Central memory CD4-positive, alpha-beta T cell (primary cell): ENCODE measurements around the gene OR6J1.
A peak's percentile ranks its signal among the peaks of the same experiment; 100 is the strongest.

ENCODE experiments used
- DNase-seq: peaks from one replicate; pipeline ENCODE4 v3.0.0; 2022

Gene OR6J1

GRCh38 chr14:22602862-22603261, 41.3 kb downstream of the OR6J1 start:
- no peak for DNase-seq

DNA sequence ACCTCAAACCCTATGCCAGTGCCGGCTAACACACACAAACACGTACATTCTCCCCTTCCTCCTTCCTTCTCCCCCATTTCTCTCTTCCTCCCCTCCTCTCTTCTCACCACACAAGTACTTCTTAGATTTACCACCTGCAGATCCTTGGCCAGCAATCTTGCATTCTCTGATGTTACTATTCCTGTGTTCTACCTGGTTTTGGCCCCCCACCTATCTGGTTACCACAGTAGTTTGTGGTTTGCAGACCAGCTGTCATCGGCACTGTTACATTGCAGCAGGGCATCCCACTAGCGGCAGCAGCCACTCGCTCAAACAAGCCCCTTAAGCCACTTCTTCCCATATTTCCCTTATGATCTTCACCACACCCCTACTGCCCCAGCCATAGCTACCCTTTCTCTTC, 42.2 kb downstream of the OR6J1 start:
- DNase-seq, result no peak

DNA sequence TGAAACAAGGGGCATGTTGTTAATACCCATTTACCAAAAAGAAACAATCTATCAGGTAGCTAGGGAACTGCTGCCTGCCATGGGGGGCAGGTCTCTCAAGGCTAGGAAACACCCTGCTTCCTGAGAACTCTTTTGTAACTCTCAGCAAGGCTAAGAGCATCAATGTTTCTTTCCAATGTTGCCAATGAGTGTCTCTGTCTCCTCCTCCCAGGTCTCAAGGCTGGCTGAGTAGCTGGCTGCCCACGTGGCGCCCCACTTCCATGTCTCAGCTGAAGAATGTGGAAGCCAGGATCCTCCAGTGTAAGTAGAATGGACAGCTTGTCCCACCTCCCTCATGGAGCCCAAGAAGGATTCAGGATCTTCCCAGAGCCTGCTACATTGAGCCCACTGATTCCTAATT, 42.7 kb downstream of the OR6J1 start:
- DNase-seq, result no peak

DNA sequence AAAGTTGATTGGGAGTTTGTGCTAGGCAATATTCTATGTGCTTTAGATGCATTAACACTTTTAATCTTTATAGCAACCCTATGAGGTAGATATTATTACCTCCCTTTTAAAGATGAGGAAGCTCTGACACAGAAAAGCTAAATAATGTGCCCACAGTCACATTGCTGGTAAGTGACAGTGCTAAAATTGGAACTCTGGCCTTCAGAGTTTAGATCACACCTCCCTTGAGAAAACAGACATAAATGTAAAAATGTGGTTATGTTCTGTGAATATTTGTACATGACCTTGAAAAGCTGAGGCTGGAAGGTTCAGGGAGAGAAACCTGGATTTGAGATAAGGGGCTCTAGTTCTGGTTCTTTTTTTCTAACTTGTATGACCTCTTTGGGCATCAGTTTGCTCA, 44.1 kb downstream of the OR6J1 start:
- no peak for DNase-seq

DNA sequence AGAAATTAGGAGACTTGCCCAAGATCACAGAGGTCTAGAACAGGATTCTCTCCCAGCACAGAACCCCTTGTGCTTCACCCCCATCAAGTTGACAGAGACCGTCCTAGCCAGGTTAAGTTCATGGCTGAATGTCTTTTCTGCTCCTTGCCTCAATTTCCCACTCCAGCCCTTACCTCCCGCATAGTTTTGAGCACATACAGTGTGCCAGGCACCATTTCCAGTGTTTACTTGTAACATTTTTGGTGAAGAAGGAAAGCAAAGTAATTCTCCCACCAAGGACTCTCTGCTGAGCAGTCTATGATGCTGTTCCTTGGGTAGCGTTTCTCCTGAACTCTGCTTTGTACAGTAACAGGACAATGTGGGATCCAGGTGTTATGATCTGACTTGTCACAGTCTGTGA, 44.8 kb downstream of the OR6J1 start:
- DNase-seq, result no peak

DNA sequence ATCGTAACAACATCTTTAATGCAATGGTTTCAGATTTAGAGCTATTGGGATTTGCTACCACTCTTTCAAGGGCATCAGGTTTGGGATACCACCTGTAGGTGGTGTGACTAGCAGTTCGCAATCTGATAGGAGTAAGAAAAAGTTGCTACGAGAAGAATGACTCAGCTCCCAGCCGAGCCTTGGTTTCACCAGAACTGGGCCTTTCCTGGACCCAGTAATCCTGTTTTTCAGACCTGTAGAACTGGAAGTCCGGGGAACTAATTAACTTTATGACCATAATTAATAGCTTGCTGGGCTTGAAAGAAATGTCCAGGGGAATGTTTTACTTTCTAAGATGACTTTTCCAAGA, 45.3 kb downstream of the OR6J1 start:
- DNase-seq, result peak; percentile 28

DNA sequence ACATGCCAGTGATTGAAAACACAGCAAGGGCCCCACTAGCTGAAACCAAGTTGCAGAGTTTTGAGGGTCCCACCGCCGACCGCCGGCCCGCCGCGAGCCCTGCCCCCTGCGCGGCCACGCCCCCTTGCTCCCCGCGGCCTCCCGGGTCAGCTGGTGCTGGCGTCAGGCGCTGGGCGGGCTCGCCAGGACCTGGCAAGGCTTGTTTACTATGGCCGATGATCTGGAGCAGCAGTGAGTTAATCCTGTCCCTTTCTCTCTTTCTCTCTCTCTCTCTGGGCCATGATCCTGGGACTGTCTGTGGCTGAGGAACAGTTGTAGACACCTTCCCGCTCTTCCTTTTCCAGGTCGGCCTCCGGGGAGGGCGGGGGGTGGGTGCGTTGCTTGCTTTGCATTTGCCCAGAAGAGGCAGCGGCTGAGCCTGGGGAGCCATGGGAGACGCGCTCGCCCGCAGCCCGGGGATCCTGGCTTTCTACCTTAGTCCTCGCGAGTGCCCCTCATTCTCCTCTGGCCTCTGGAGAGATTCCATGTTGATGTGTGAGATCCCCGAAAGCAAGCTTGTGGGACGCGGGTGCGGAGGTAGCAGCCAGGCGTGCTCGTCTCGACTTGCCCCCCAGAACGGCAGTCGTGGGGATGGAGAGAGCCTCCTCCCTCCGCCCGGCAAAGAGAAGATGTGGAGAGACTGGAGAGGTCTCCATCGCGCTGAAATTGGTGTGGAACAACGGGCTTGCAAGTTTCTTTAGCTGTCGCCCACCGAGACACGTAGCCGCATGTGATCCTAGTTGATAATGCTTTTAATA, 45.9 kb downstream of the OR6J1 start, which contains the start of gene ABHD4:
Gene ABHD4, plus strand, starts transcription at position 202 of the 797 bp plus-strand sequence. Its CDS starts 7 bp downstream, at position 209.
- DNase-seq, result peak; percentile 58

DNA sequence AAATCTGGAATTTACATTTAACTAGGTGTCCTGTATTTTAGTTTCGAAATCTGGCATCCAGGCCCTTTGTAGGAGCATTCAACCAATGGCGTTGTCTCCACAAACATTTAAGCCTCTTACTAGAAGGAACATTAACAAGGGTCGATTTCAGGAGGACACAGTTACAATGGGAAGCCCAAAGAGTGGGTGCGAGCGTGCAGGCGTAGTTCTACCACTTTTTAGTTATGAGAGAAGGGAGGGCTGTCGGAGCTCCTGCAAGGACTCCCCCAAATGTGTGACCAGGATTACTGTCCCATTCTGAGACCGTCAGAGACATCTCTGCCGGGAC, 46.4 kb downstream of the OR6J1 start:
- DNase-seq, result no peak

- no peak for DNase-seq
Measured at GRCh38 chr14:22597265-22597664, 46.9 kb downstream of the OR6J1 start.

DNA sequence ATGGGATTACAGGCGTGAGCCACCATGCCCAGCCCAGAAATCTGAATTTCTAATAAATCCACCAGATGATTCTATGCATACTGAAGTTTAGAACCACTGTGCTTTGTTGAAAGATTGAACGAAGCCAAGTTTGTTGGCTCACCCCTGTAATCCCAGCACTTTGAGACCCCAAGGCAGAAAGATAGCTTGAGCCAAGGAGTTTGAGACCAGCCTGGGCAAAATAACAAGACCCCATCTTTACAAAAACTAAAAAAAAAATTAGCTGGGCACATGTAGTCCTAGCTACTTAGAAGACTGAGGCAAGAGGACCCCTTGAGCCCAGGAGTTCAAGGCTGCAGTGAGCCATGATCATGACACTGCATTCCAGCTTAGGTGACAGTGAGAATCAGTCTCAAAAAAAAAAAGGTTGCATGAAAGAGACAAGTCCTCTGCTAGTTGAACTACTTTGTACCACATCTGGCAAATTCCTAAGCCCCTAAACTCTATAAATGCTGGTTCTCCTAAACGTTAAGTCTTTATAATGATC, 47.7 kb downstream of the OR6J1 start:
- no peak for DNase-seq

DNA sequence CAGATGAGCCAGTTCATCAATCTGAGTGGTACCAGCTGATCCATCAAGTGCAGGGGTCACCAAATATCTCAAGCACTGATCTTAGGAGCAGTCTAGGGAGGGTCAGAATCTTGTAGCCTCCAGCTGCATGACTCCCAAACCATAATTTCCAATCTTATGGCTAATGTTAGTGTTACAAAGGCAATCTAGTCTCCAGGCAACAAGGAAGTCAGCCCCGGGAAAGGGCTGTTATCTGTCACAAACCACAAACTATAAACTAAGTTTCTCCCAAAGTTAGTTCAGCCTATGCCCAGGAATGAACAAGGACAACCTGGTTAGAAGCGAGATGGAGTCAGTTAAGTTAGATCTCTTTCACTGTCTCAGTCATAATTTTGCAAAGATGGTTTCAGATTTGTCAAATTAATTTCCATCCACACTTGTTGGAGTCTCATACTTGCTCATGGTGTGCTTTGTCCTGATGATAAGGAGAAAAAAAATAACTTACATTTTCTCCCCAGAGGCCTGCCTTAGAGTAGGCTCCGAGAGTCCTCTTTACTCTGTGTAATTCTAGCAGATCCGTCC, 49.9 kb downstream of the OR6J1 start:
- DNase-seq, result no peak

DNA sequence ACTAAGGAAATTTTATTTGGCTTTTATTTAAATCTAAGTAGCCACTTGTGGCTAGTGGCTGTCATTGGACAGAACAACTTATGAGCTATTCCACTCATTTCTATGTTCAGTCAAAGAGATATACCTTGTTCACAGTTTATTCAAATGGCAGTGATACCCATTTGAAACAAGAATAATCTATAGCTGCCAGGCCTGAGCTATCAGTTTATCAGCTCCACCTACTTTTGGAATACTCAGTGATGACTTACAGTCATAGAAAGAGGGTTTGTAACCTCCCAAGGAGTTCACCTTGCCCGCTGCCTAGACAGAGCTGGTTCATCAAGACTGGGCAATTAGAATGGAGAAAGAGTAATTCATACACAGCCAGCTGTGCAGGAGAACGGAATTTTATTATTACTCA, 50.6 kb downstream of the OR6J1 start:
- no peak for DNase-seq

DNA sequence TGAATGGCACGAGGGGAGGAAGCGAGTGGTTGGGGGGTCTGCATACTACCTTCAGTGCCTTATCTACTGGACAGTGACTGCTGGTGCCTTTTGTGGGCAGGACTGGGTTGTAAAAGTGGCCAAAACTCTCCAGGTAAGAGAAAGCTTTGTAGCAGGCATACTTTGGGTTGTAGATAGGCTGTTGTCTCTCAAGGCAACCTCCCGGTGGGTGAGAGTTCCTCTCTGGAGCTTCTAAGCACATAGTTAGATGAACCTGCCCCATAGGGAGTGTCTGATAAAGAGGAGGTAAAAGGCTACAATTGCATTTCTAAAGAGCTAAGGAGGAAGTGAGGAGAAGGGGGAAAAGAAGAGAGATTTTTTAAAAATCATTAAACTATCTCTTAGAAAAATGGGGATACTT, 51.0 kb downstream of the OR6J1 start:
- no peak for DNase-seq

DNA sequence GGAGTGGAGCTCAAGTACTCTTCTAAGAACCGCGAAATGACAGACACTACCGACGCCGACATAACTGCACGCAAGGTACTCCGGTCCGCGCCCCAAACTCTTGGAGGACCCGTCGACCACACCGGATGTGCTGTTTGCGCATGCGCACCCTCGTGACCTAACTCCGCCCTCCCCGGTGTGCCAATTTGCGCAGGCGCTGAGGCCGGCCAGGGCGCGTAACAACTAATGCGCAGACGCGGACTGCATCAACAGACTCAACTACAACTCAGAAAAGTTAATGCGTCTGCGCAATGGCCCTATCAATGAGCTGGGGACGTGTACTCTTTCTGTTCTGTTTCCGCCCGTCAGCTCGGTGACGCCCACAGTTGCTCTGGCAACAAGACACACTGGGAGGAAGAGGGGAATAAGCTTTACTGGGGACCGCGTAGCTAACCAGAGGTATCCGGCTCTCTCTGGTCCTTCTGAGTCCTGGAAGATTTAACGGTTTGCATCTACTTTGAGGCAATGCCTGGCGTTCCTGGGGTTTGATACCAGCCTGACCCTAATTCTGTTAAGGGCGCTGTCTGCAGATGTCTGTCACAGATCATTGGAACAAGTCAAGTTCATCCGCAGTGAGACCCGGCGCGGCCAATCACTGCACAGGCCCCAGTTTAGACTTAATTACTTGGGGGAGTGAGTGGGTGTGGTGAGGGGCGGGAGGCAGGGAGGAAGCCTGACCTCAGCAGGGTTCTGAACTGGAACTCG, 54.9 kb downstream of the OR6J1 start, which contains the start of gene DAD1:
Gene DAD1, minus strand, starts transcription at position 129 of the 744 bp plus-strand sequence. Its CDS starts 67 bp downstream, at position 62.
- DNase-seq, result peak; percentile 100

DNA sequence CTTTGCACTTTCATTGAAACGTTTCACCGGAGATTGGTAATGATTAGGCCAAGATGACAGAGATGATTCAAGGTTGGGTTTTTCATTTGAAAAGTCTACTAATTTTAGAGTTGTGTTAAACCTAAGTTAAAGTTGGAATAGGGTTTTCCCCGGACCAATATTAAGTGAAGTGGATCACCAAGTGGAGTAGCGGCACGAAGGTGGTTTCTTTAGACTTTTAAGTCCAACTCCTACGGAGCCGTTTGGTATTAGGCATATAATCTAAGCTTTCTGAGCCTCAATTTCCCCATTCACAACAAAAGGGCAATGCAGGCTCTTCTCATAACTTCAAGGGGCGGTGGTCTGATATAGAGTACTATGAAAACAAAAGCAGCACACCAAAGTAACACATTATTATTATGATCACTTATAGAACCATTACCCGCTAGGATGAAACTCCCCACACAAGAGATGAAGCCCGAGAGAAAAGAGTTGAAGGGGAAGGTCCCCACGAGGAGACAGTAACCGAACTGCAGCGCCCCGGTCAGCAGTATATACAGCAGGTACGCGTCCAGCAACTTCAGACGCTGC, 55.5 kb downstream of the OR6J1 start:
- DNase-seq, result no peak

GRCh38 chr14:22587677-22588422, 56.3 kb downstream of the OR6J1 start:
- DNase-seq, result peak; percentile 42

- DNase-seq, result no peak
Measured at GRCh38 chr14:22587247-22587646, 56.9 kb downstream of the OR6J1 start.

DNA sequence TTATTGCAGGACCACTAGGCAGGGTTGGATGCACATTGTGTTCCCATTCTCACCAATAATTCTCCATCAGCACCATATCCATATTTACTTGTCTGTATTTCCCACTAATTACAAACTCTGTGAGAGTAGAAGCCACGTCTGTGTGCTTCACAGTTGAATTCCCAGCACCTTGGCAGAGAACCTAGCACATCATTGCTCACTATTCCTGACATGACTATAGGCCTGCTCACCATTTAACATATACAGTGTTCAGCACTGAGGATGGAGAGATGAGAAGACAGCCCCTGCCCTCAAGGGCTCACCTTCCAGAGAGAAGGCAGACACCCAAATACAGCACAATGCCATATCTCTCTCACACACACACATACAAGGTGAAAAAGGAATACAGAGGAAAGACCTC, 60.2 kb downstream of the OR6J1 start:
- DNase-seq, result no peak
